T-helper 9 cell (primary cell): ENCODE results near the gene ABCA12.
"Not testable (repeated sequence)": the region's sequence is repeated elsewhere in the genome, so short reads cannot be mapped to it uniquely, and the experiment has no call there.

ENCODE experiments used
- DNase-seq: peaks from one replicate; pipeline ENCODE4 v3.0.0-alpha.2; 2020
- total RNA-seq, 2 donors: gene quantifications; one replicate each; lab custom pipeline; 2026; lab: John Stamatoyannopoulos, UW

ABCA12 gene
- total RNA-seq: 0 reads per million in 2 donors

- DNase-seq: no peak
These were observed at the start of gene ABCA12 for GRCh38 chr2:215138479-215138878. TSS of gene ABCA12 (minus strand) at chr2:215138626. CDS start at chr2:215138208, 418 bp downstream.

- DNase-seq: no peak
These were observed 49.7 kb upstream of the ABCA12 start for GRCh38 chr2:215188078-215188477.

GRCh38 chr2:215186021-215186420, 47.6 kb upstream of the ABCA12 start:
- DNase-seq: no peak

GRCh38 chr2:215178121-215178520, 39.7 kb upstream of the ABCA12 start:
- no peak for DNase-seq

- DNase-seq: no peak
These were observed 33.4 kb upstream of the ABCA12 start for GRCh38 chr2:215171796-215172195.

GRCh38 chr2:215171151-215171550, 32.7 kb upstream of the ABCA12 start:
- no peak for DNase-seq

GRCh38 chr2:215166505-215166904, 28.1 kb upstream of the ABCA12 start:
- DNase-seq: not testable (repeated sequence)

- DNase-seq: not testable (repeated sequence)
These were observed 24.9 kb upstream of the ABCA12 start for GRCh38 chr2:215163319-215163718.

GRCh38 chr2:215161301-215161829, 22.9 kb upstream of the ABCA12 start:
- no peak for DNase-seq

- no peak for DNase-seq
These were observed 21.7 kb upstream of the ABCA12 start for GRCh38 chr2:215160081-215160480.

GRCh38 chr2:215156453-215156852, 18.0 kb upstream of the ABCA12 start:
- DNase-seq: no peak

- DNase-seq: no peak
These were observed 11.5 kb upstream of the ABCA12 start for GRCh38 chr2:215149894-215150293.

GRCh38 chr2:215149486-215149885, 11.1 kb upstream of the ABCA12 start:
- DNase-seq: no peak

GRCh38 chr2:215149060-215149459, 10.6 kb upstream of the ABCA12 start:
- no peak for DNase-seq

- DNase-seq: no peak
These were observed 7.2 kb upstream of the ABCA12 start for GRCh38 chr2:215145611-215146010.

GRCh38 chr2:215144106-215144875, 5.9 kb upstream of the ABCA12 start:
- no peak for DNase-seq

- no peak for DNase-seq
These were observed 5.0 kb upstream of the ABCA12 start for GRCh38 chr2:215143458-215143857.

- DNase-seq: no peak
These were observed 3.3 kb upstream of the ABCA12 start for GRCh38 chr2:215141706-215142105.

- DNase-seq: no peak
These were observed 1.8 kb upstream of the ABCA12 start for GRCh38 chr2:215140166-215140707.

- DNase-seq: no peak
These were observed 585 bp downstream of the ABCA12 start for GRCh38 chr2:215137741-215138340.

- DNase-seq: no peak
These were observed 1.1 kb downstream of the ABCA12 start for GRCh38 chr2:215137329-215137686.

- DNase-seq: no peak
These were observed 1.6 kb downstream of the ABCA12 start for GRCh38 chr2:215136669-215137328.

GRCh38 chr2:215120401-215120800, 18.0 kb downstream of the ABCA12 start:
- no peak for DNase-seq
